Measurements from ENCODE around the gene NPC2.

Gene NPC2

GRCh38 chr14:74507840-74508239, 14.7 kb upstream of the NPC2 start:
- Histone ChIP-seq H3K4me2 (ENCODE audit: low read length) (no peak overlapping the region), H3K9ac (ENCODE audit: low read depth, low read length) (no peak overlapping the region), H3K27me3 (ENCODE audit: control insufficient read depth, insufficient read depth, low read length) (no peaks in the 10 kb centered on the region), H3K4me1 (ENCODE audit: control insufficient read depth, insufficient read depth, low read length) (peaks cover 30% of the 10 kb centered on the region), H3K9me3 (replicated peaks; ENCODE audit: low read length) (no peaks in the 10 kb centered on the region), H3K4me3 (ENCODE audit: low read length) (no peak overlapping the region), H3K36me3 (ENCODE audit: insufficient read depth, low read length) (peaks cover 96% of the 10 kb centered on the region)

GRCh38 chr14:74507085-74507484, 14.0 kb upstream of the NPC2 start:
- H3K9ac ChIP-seq (ENCODE audit: low read depth, low read length) = no peak overlapping the region
- H3K4me2 ChIP-seq (ENCODE audit: low read length) = no peak overlapping the region
- no peaks in the 10 kb centered on the region for H3K9me3 ChIP-seq (replicated peaks; ENCODE audit: low read length)
- H3K36me3 ChIP-seq (ENCODE audit: insufficient read depth, low read length) = peaks cover 96% of the 10 kb centered on the region
- H3K4me3 ChIP-seq (ENCODE audit: low read length) = no peak overlapping the region
- peaks cover 22% of the 10 kb centered on the region for H3K4me1 ChIP-seq (ENCODE audit: control insufficient read depth, insufficient read depth, low read length)
- H3K27me3 ChIP-seq (ENCODE audit: control insufficient read depth, insufficient read depth, low read length) = no peaks in the 10 kb centered on the region

GRCh38 chr14:74506411-74506851, 13.3 kb upstream of the NPC2 start:
- Histone ChIP-seq H3K4me3 (ENCODE audit: low read length) (no peak overlapping the region), H3K27me3 (ENCODE audit: control insufficient read depth, insufficient read depth, low read length) (no peaks in the 10 kb centered on the region), H3K9me3 (replicated peaks; ENCODE audit: low read length) (no peaks in the 10 kb centered on the region), H3K4me2 (ENCODE audit: low read length) (no peak overlapping the region), H3K4me1 (ENCODE audit: control insufficient read depth, insufficient read depth, low read length) (peaks cover 16% of the 10 kb centered on the region), H3K9ac (ENCODE audit: low read depth, low read length) (no peak overlapping the region), H3K36me3 (ENCODE audit: insufficient read depth, low read length) (peaks cover 97% of the 10 kb centered on the region)

- peaks cover 99% of the 10 kb centered on the region for H3K36me3 ChIP-seq (ENCODE audit: insufficient read depth, low read length)
These were observed 12.7 kb upstream of the NPC2 start for GRCh38 chr14:74505831-74506230.

GRCh38 chr14:74504874-74505720, 12.0 kb upstream of the NPC2 start:
- Histone ChIP-seq H3K36me3 (ENCODE audit: insufficient read depth, low read length) (peaks cover 99% of the 10 kb centered on the region), H3K27me3 (ENCODE audit: control insufficient read depth, insufficient read depth, low read length) (no peaks in the 10 kb centered on the region), H3K4me1 (ENCODE audit: control insufficient read depth, insufficient read depth, low read length) (peaks cover 2% of the 10 kb centered on the region), H3K4me3 (ENCODE audit: low read length) (no peak overlapping the region), H3K4me2 (ENCODE audit: low read length) (no peak overlapping the region), H3K9ac (ENCODE audit: low read depth, low read length) (no peak overlapping the region), H3K9me3 (replicated peaks; ENCODE audit: low read length) (no peaks in the 10 kb centered on the region)

More at GRCh38 chr14:74505831-74506230, 12.7 kb upstream of the NPC2 start:
- Histone ChIP-seq H3K27me3 (ENCODE audit: control insufficient read depth, insufficient read depth, low read length) (no peaks in the 10 kb centered on the region), H3K9ac (ENCODE audit: low read depth, low read length) (no peak overlapping the region), H3K9me3 (replicated peaks; ENCODE audit: low read length) (no peaks in the 10 kb centered on the region), H3K4me1 (ENCODE audit: control insufficient read depth, insufficient read depth, low read length) (peaks cover 10% of the 10 kb centered on the region), H3K4me2 (ENCODE audit: low read length) (no peak overlapping the region), H3K4me3 (ENCODE audit: low read length) (no peak overlapping the region)

GRCh38 chr14:74504412-74504811, 11.3 kb upstream of the NPC2 start:
- no peak overlapping the region for H3K9ac ChIP-seq (ENCODE audit: low read depth, low read length)
- no peaks in the 10 kb centered on the region for H3K4me1 ChIP-seq (ENCODE audit: control insufficient read depth, insufficient read depth, low read length)
- H3K36me3 ChIP-seq (ENCODE audit: insufficient read depth, low read length) = peaks cover 99% of the 10 kb centered on the region
- no peaks in the 10 kb centered on the region for H3K27me3 ChIP-seq (ENCODE audit: control insufficient read depth, insufficient read depth, low read length)
- no peak overlapping the region for H3K4me2 ChIP-seq (ENCODE audit: low read length)
- H3K4me3 ChIP-seq (ENCODE audit: low read length) = no peak overlapping the region
- no peaks in the 10 kb centered on the region for H3K9me3 ChIP-seq (replicated peaks; ENCODE audit: low read length)

GRCh38 chr14:74503938-74504335, 10.8 kb upstream of the NPC2 start:
- Histone ChIP-seq H3K9ac (ENCODE audit: low read depth, low read length) (no peak overlapping the region), H3K4me2 (ENCODE audit: low read length) (no peak overlapping the region), H3K27me3 (ENCODE audit: control insufficient read depth, insufficient read depth, low read length) (no peaks in the 10 kb centered on the region), H3K4me3 (ENCODE audit: low read length) (no peak overlapping the region), H3K4me1 (ENCODE audit: control insufficient read depth, insufficient read depth, low read length) (no peaks in the 10 kb centered on the region), H3K9me3 (replicated peaks; ENCODE audit: low read length) (no peaks in the 10 kb centered on the region), H3K36me3 (ENCODE audit: insufficient read depth, low read length) (peaks cover 99% of the 10 kb centered on the region)

GRCh38 chr14:74503291-74503937, 10.3 kb upstream of the NPC2 start:
- Histone ChIP-seq H3K36me3 (ENCODE audit: insufficient read depth, low read length) (peaks cover 98% of the 10 kb centered on the region), H3K9ac (ENCODE audit: low read depth, low read length) (no peak overlapping the region), H3K4me2 (ENCODE audit: low read length) (no peak overlapping the region), H3K9me3 (replicated peaks; ENCODE audit: low read length) (no peaks in the 10 kb centered on the region), H3K4me1 (ENCODE audit: control insufficient read depth, insufficient read depth, low read length) (no peaks in the 10 kb centered on the region), H3K4me3 (ENCODE audit: low read length) (no peak overlapping the region), H3K27me3 (ENCODE audit: control insufficient read depth, insufficient read depth, low read length) (no peaks in the 10 kb centered on the region)

- no peak overlapping the region for H3K9ac ChIP-seq (ENCODE audit: low read depth, low read length)
- H3K36me3 ChIP-seq (ENCODE audit: insufficient read depth, low read length) = peaks cover 91% of the 10 kb centered on the region
- no peak overlapping the region for H3K4me2 ChIP-seq (ENCODE audit: low read length)
- H3K4me1 ChIP-seq (ENCODE audit: control insufficient read depth, insufficient read depth, low read length) = no peaks in the 10 kb centered on the region
- no peaks in the 10 kb centered on the region for H3K27me3 ChIP-seq (ENCODE audit: control insufficient read depth, insufficient read depth, low read length)
- no peaks in the 10 kb centered on the region for H3K9me3 ChIP-seq (replicated peaks; ENCODE audit: low read length)
- no peak overlapping the region for H3K4me3 ChIP-seq (ENCODE audit: low read length)
These were observed 9.3 kb upstream of the NPC2 start for GRCh38 chr14:74502236-74503019.

- Histone ChIP-seq H3K4me2 (ENCODE audit: low read length) (no peak overlapping the region), H3K36me3 (ENCODE audit: insufficient read depth, low read length) (peaks cover 83% of the 10 kb centered on the region), H3K27me3 (ENCODE audit: control insufficient read depth, insufficient read depth, low read length) (no peaks in the 10 kb centered on the region), H3K4me3 (ENCODE audit: low read length) (no peak overlapping the region), H3K4me1 (ENCODE audit: control insufficient read depth, insufficient read depth, low read length) (no peaks in the 10 kb centered on the region), H3K9me3 (replicated peaks; ENCODE audit: low read length) (no peaks in the 10 kb centered on the region), H3K9ac (ENCODE audit: low read depth, low read length) (no peak overlapping the region)
These were observed 8.6 kb upstream of the NPC2 start for GRCh38 chr14:74501691-74502090.

- Histone ChIP-seq H3K4me2 (ENCODE audit: low read length) (no peak overlapping the region), H3K9me3 (replicated peaks; ENCODE audit: low read length) (no peaks in the 10 kb centered on the region), H3K4me1 (ENCODE audit: control insufficient read depth, insufficient read depth, low read length) (no peaks in the 10 kb centered on the region), H3K27me3 (ENCODE audit: control insufficient read depth, insufficient read depth, low read length) (no peaks in the 10 kb centered on the region), H3K4me3 (ENCODE audit: low read length) (no peak overlapping the region), H3K9ac (ENCODE audit: low read depth, low read length) (no peak overlapping the region), H3K36me3 (ENCODE audit: insufficient read depth, low read length) (peaks cover 78% of the 10 kb centered on the region)
These were observed 8.1 kb upstream of the NPC2 start for GRCh38 chr14:74501135-74501614.
